WTC11 (cell line): ENCODE measurements around the gene CEP78. TPM values are rescaled to one million over a fixed set of nuclear protein-coding genes. Genes with fewer than 3 reads are reported as not detected.

Source experiments
- ATAC-seq: fragments of 200-7000 bp; cut with Tn5 transposase; 2 replicates; pipeline ENCODE4 v1.10.0; 2021; ENCODE audit warnings: mild to moderate bottlenecking, moderate library complexity
- CTCF ChIA-PET: fragments of 300-600 bp; sonication (Branson Sonifier 250); formaldehyde crosslinking; loops from one replicate; lab custom pipeline; 2021; ENCODE audit warnings: antibody characterized with exemption; lab: Charles Lee
- POLR2A ChIA-PET: fragments of 350-600 bp; sonication (Branson Sonifier 250); formaldehyde crosslinking; loops from one replicate; lab custom pipeline; 2021; ENCODE audit warnings: antibody characterized with exemption; lab: Charles Lee
- DNase-seq: peaks from one replicate; pipeline ENCODE4 v3.0.0; 2021; ENCODE audit warnings: low spot score
- H3K27ac Mint-ChIP-seq: 2 replicates; pipeline ENCODE4 v1.8.0; 2021; ENCODE audit warnings: mixed read lengths
- H3K27me3 Mint-ChIP-seq: 2 replicates; pipeline ENCODE4 v1.8.0; 2021; ENCODE audit warnings: low read depth, mild to moderate bottlenecking, moderate library complexity, mixed read lengths
- H3K36me3 Mint-ChIP-seq: 2 replicates; pipeline ENCODE4 v1.8.0; 2021; ENCODE audit warnings: mixed read lengths
- H3K4me1 Mint-ChIP-seq: 2 replicates; pipeline ENCODE4 v1.8.0; 2022; ENCODE audit warnings: mixed read lengths
- H3K4me3 Mint-ChIP-seq: 2 replicates; pipeline ENCODE4 v1.8.0; 2021; ENCODE audit warnings: mild to moderate bottlenecking, moderate library complexity, mixed read lengths
- H3K9me3 Mint-ChIP-seq: 2 replicates; pipeline ENCODE4 v1.8.0; 2021; ENCODE audit warnings: mixed read lengths
- EMX1 ChIP-seq: fragments of 250-450 bp; sonication (Bioruptor Pico); IDR thresholded peaks from 2 replicates; pipeline ENCODE4 v1.8.0; 2021; ENCODE audit warnings: mild to moderate bottlenecking
- GRHL2 ChIP-seq: fragments of 250-450 bp; sonication (Bioruptor Pico); IDR thresholded peaks from 2 replicates; pipeline ENCODE4 v1.8.0; 2022; ENCODE audit warnings: mild to moderate bottlenecking, moderate library complexity; ENCODE audit not compliant: insufficient replicate concordance, severe bottlenecking
- MYBL2 ChIP-seq: sonication (generic); formaldehyde crosslinking; IDR thresholded peaks from 2 replicates; pipeline ENCODE4 v1.8.1; 2023; ENCODE audit warnings: mild to moderate bottlenecking, moderate library complexity, missing genetic modification reagents
- NR3C1 ChIP-seq: sonication (generic); formaldehyde crosslinking; conservative IDR thresholded peaks from 2 replicates; pipeline ENCODE4 v1.8.1; 2023; ENCODE audit warnings: low read depth, mild to moderate bottlenecking, missing genetic modification reagents
- OVOL2 ChIP-seq: fragments of 250-450 bp; sonication (Bioruptor Pico); IDR thresholded peaks from 2 replicates; pipeline ENCODE4 v1.9.0; 2021; ENCODE audit warnings: mild to moderate bottlenecking, borderline replicate concordance
- SMAD3 ChIP-seq: sonication (generic); formaldehyde crosslinking; IDR thresholded peaks from 2 replicates; pipeline ENCODE4 v1.8.0; 2022; ENCODE audit warnings: missing genetic modification reagents, mild to moderate bottlenecking, borderline replicate concordance
- SOX15 ChIP-seq: fragments of 250-450 bp; sonication (Bioruptor Pico); IDR thresholded peaks from 2 replicates; pipeline ENCODE4 v1.9.0; 2021; ENCODE audit warnings: mild to moderate bottlenecking
- TCF7 ChIP-seq: sonication (generic); formaldehyde crosslinking; IDR thresholded peaks from 2 replicates; pipeline ENCODE4 v1.8.0; 2022; ENCODE audit warnings: mild to moderate bottlenecking, low read depth, missing genetic modification reagents, moderate library complexity
- ZNF232 ChIP-seq: sonication (generic); formaldehyde crosslinking; IDR thresholded peaks from 2 replicates; pipeline ENCODE4 v1.8.0; 2022; ENCODE audit warnings: mild to moderate bottlenecking, missing genetic modification reagents
- total RNA-seq: library from RNA; stranded (reverse); gene quantifications from 3 replicates; pipeline ENCODE4 v1.2.3, GENCODE V29; 2021
- TF ChIP-seq, protein P1 (sequence below): sonication (generic); formaldehyde crosslinking; IDR thresholded peaks from 2 replicates; pipeline ENCODE4 v1.8.1; 2023; ENCODE audit warnings: mild to moderate bottlenecking, missing genetic modification reagents
- TF ChIP-seq, protein P2 (sequence below): fragments of 250-450 bp; sonication (Bioruptor Pico); IDR thresholded peaks from 2 replicates; pipeline ENCODE4 v1.9.0; 2021; ENCODE audit warnings: mild to moderate bottlenecking, borderline replicate concordance
- TF ChIP-seq, protein P3 (sequence below): sonication (generic); formaldehyde crosslinking; IDR thresholded peaks from 2 replicates; pipeline ENCODE4 v1.8.0; 2023; ENCODE audit warnings: missing genetic modification reagents
- TF ChIP-seq, protein P4 (sequence below): sonication (generic); formaldehyde crosslinking; IDR thresholded peaks from 2 replicates; pipeline ENCODE4 v1.8.1; 2023; ENCODE audit warnings: mild to moderate bottlenecking, missing genetic modification reagents, moderate library complexity

Gene CEP78
- total RNA-seq, 1 experiment from 2014 or later, result 42.0 TPM

DNA sequence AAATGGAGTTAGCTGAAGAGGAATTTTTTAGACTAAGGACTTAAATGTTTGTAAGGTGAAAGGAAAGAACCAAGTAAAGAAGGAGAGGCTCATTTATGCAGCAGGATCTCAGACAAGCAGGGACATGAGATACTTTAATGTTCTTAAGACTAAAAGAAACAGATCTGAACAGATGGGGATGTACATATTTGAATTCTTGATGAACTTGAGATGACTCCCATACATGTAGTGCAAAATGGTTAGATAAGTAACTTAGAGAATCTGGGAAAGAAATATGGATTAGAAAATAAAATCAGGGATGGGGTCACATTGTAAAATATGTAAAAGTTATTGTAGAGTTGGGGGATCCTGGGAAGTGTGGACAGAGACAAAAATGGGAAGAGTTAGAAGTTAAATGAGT is 33.9 kb downstream of the CEP78 start:
- H3K4me1 Mint-ChIP-seq, result peaks cover 3% of the 10 kb centered on the region; the same call in 1 of the 2 replicates
- peaks cover 38% of the 10 kb centered on the region for H3K36me3 Mint-ChIP-seq
- H3K4me3 Mint-ChIP-seq, result no peak overlapping the region
- POLR2A ChIA-PET, result no interaction called here
- no peak overlapping the region for H3K27ac Mint-ChIP-seq
- TF ChIP-seq ZNF232 (CRISPR knock-in tag), result no peak
- TF ChIP-seq, protein P1, sequence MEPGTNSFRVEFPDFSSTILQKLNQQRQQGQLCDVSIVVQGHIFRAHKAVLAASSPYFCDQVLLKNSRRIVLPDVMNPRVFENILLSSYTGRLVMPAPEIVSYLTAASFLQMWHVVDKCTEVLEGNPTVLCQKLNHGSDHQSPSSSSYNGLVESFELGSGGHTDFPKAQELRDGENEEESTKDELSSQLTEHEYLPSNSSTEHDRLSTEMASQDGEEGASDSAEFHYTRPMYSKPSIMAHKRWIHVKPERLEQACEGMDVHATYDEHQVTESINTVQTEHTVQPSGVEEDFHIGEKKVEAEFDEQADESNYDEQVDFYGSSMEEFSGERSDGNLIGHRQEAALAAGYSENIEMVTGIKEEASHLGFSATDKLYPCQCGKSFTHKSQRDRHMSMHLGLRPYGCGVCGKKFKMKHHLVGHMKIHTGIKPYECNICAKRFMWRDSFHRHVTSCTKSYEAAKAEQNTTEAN, result no peak
- TF ChIP-seq, protein P2, sequence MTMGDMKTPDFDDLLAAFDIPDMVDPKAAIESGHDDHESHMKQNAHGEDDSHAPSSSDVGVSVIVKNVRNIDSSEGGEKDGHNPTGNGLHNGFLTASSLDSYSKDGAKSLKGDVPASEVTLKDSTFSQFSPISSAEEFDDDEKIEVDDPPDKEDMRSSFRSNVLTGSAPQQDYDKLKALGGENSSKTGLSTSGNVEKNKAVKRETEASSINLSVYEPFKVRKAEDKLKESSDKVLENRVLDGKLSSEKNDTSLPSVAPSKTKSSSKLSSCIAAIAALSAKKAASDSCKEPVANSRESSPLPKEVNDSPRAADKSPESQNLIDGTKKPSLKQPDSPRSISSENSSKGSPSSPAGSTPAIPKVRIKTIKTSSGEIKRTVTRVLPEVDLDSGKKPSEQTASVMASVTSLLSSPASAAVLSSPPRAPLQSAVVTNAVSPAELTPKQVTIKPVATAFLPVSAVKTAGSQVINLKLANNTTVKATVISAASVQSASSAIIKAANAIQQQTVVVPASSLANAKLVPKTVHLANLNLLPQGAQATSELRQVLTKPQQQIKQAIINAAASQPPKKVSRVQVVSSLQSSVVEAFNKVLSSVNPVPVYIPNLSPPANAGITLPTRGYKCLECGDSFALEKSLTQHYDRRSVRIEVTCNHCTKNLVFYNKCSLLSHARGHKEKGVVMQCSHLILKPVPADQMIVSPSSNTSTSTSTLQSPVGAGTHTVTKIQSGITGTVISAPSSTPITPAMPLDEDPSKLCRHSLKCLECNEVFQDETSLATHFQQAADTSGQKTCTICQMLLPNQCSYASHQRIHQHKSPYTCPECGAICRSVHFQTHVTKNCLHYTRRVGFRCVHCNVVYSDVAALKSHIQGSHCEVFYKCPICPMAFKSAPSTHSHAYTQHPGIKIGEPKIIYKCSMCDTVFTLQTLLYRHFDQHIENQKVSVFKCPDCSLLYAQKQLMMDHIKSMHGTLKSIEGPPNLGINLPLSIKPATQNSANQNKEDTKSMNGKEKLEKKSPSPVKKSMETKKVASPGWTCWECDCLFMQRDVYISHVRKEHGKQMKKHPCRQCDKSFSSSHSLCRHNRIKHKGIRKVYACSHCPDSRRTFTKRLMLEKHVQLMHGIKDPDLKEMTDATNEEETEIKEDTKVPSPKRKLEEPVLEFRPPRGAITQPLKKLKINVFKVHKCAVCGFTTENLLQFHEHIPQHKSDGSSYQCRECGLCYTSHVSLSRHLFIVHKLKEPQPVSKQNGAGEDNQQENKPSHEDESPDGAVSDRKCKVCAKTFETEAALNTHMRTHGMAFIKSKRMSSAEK, result no peak
- TF ChIP-seq NR3C1, result no peak
- no peak for DNase-seq
- no peaks in the 10 kb centered on the region for H3K27me3 Mint-ChIP-seq
- CTCF ChIA-PET, result no interaction called here
- no peaks in the 10 kb centered on the region for H3K9me3 Mint-ChIP-seq
- ATAC-seq, result no peak

DNA sequence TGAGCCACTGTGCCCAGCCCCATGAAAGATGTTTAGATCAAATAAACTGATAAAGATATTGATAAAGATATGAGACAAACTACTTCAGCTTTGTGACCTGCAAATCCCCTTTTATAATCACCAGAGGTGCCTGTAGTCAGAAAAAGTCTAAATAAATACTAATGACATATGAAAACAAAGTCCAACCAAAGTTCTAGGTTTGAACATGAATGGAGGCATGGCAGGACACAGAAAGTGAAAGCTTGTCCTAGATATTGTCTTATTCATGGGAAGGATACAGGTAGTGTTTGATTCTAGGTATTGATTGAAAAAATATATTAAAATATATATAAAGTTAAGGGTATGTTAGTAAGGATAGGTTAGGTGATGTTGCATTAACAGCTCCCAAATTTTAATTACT is 36.4 kb downstream of the CEP78 start:
- H3K4me1 Mint-ChIP-seq, result peaks cover 3% of the 10 kb centered on the region; the same call in 1 of the 2 replicates
- no peak overlapping the region for H3K27ac Mint-ChIP-seq
- no peak for DNase-seq
- POLR2A ChIA-PET, result interaction anchor here (0.9 kb wide), 1 partner anchor 25 kb away, joined by 4 read pairs; the partner anchor contains the start of gene PSAT1
- no peaks in the 10 kb centered on the region for H3K27me3 Mint-ChIP-seq
- H3K9me3 Mint-ChIP-seq, result no peaks in the 10 kb centered on the region
- no peak for ATAC-seq
- TF ChIP-seq MYBL2 (CRISPR knock-in tag), result no peak
- H3K4me3 Mint-ChIP-seq, result no peak overlapping the region
- CTCF ChIA-PET, result no interaction called here
- peaks cover 21% of the 10 kb centered on the region for H3K36me3 Mint-ChIP-seq

DNA sequence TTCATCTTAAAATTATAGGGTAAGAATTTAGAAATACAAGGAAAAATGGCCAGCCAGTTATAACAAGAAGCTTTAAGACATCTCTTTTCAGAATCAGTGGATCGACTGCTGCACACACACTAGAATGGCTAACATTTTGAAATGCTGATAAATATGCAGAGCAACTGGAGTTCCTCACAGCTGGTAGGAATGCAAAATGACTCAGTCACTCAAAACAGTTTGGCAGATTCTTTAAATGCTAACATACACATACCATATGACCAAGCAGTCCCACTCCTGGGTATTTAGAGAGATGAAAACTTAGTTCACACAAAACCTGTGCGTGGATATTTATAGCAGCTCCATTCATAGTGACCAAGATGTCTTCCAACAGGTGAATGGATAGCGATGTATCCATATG is 37.9 kb downstream of the CEP78 start:
- no peaks in the 10 kb centered on the region for H3K9me3 Mint-ChIP-seq
- DNase-seq, result no peak
- POLR2A ChIA-PET, result interaction anchor here (0.8 kb wide), 1 partner anchor 23 kb away, joined by 3 read pairs; the partner anchor contains the start of gene PSAT1
- TF ChIP-seq, protein P3, sequence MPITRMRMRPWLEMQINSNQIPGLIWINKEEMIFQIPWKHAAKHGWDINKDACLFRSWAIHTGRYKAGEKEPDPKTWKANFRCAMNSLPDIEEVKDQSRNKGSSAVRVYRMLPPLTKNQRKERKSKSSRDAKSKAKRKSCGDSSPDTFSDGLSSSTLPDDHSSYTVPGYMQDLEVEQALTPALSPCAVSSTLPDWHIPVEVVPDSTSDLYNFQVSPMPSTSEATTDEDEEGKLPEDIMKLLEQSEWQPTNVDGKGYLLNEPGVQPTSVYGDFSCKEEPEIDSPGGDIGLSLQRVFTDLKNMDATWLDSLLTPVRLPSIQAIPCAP (CRISPR knock-in tag), result no peak
- TF ChIP-seq SOX15, result no peak
- TF ChIP-seq GRHL2 (CRISPR knock-in tag), result no peak
- TF ChIP-seq SMAD3 (CRISPR knock-in tag), result no peak
- no peak for TF ChIP-seq OVOL2 (CRISPR knock-in tag)
- TF ChIP-seq, protein P4, sequence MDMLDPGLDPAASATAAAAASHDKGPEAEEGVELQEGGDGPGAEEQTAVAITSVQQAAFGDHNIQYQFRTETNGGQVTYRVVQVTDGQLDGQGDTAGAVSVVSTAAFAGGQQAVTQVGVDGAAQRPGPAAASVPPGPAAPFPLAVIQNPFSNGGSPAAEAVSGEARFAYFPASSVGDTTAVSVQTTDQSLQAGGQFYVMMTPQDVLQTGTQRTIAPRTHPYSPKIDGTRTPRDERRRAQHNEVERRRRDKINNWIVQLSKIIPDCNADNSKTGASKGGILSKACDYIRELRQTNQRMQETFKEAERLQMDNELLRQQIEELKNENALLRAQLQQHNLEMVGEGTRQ (CRISPR knock-in tag), result no peak
- TF ChIP-seq TCF7, result no peak
- TF ChIP-seq EMX1 (CRISPR knock-in tag), result no peak
- TF ChIP-seq, all 79 proteins: peak for 0
- no peaks in the 10 kb centered on the region for H3K27me3 Mint-ChIP-seq
- CTCF ChIA-PET, result no interaction called here
- peaks cover 3% of the 10 kb centered on the region; the same call in 1 of the 2 replicates for H3K4me1 Mint-ChIP-seq
- peaks cover 14% of the 10 kb centered on the region for H3K36me3 Mint-ChIP-seq
- no peak overlapping the region for H3K4me3 Mint-ChIP-seq
- ATAC-seq, result no peak
- 0 out of 2 replicates have a peak overlapping the region, but pooled peaks have one; percentile 24 for H3K27ac Mint-ChIP-seq
